Activated CD8-positive, alpha-beta T cell treated with anti-CD3 and anti-CD28 coated beads for 36 hours (primary cell): ENCODE data around the gene NDUFA13. TPM values are rescaled to one million over a fixed set of nuclear protein-coding genes. Genes with fewer than 3 reads are reported as not detected.

ENCODE experiments used
- ATAC-seq: fragments of 200-7000 bp; cut with Tn5 transposase; one replicate; pipeline ENCODE4 v1.10.0; 2021; ENCODE audit warnings: mild to moderate bottlenecking, moderate library complexity
- CTCF ChIA-PET: fragments of 350-600 bp; sonication (Branson Sonifier 250); formaldehyde crosslinking; loops from one replicate; lab custom pipeline; 2021; ENCODE audit warnings: antibody characterized with exemption; lab: Charles Lee
- POLR2A ChIA-PET: fragments of 350-600 bp; sonication (Branson Sonifier 250); formaldehyde crosslinking; loops from one replicate; lab custom pipeline; 2021; ENCODE audit warnings: antibody characterized with exemption; lab: Charles Lee
- DNase-seq: peaks from one replicate; pipeline ENCODE4 v3.0.0-alpha.2; 2020
- H3K27ac Mint-ChIP-seq: one replicate; pipeline ENCODE4 v1.8.0; 2021; ENCODE audit warnings: mild to moderate bottlenecking, mixed read lengths
- H3K27me3 Mint-ChIP-seq: one replicate; pipeline ENCODE4 v1.8.0; 2021; ENCODE audit warnings: mixed read lengths
- H3K36me3 Mint-ChIP-seq: one replicate; pipeline ENCODE4 v1.8.0; 2021; ENCODE audit warnings: low read depth, mixed read lengths
- H3K4me1 Mint-ChIP-seq: one replicate; pipeline ENCODE4 v1.8.0; 2021; ENCODE audit warnings: low read depth, mixed read lengths
- H3K4me3 Mint-ChIP-seq: one replicate; pipeline ENCODE4 v1.8.0; 2021; ENCODE audit warnings: mild to moderate bottlenecking, moderate library complexity, mixed read lengths
- H3K9me3 Mint-ChIP-seq: one replicate; pipeline ENCODE4 v1.8.0; 2021; ENCODE audit warnings: mixed read lengths
- CTCF ChIP-seq: fragments of 200-600 bp; IDR thresholded peaks from one replicate; pipeline ENCODE4 v1.8.0; 2022; ENCODE audit warnings: antibody characterized with exemption, mild to moderate bottlenecking
- intact Hi-C: fragments of 100-400 bp; cut with micrococcal nuclease; formaldehyde crosslinking; loops from one replicate; pipeline ENCODE4 v1.10.0; 2022
- total RNA-seq, 2 experiments: library from RNA; stranded (reverse); gene quantifications; one replicate each; pipeline ENCODE4 v1.2.3, GENCODE V29; 2021

Gene NDUFA13
- total RNA-seq, 2 experiments from 2014 or later, result 298 to 310 TPM

GRCh38 chr19:19532806-19533701, 17.0 kb downstream of the NDUFA13 start:
- ATAC-seq, result no peak
- Mint-ChIP-seq H3K4me3 (no peak overlapping the region), H3K36me3 (peaks cover 5% of the 10 kb centered on the region), H3K4me1 (peaks cover 11% of the 10 kb centered on the region), H3K9me3 (no peaks in the 10 kb centered on the region), H3K27ac (no peak overlapping the region), H3K27me3 (no peaks in the 10 kb centered on the region)
- CTCF ChIA-PET, result interaction anchor here (0.6 to 7.2 kb wide), 51 partner anchors 8 to 464 kb away, joined by 3 to 111 read pairs (median 5); partner anchors contain the start of genes GMIP, LPAR2, NDUFA13 and TSSK6
- no peak for TF ChIP-seq CTCF
- POLR2A ChIA-PET, result interaction anchor here (0.8 to 2.6 kb wide), 11 partner anchors 8 to 118 kb away, joined by 3 to 15 read pairs (median 3); partner anchors contain the start of genes GMIP, NDUFA13 and TSSK6
- intact Hi-C loops, result loop anchor here (2.0 to 5.0 kb wide), 2 partner anchors 110 to 424 kb away; partner anchors contain the start of gene GMIP
- DNase-seq, result no peak

DNA sequence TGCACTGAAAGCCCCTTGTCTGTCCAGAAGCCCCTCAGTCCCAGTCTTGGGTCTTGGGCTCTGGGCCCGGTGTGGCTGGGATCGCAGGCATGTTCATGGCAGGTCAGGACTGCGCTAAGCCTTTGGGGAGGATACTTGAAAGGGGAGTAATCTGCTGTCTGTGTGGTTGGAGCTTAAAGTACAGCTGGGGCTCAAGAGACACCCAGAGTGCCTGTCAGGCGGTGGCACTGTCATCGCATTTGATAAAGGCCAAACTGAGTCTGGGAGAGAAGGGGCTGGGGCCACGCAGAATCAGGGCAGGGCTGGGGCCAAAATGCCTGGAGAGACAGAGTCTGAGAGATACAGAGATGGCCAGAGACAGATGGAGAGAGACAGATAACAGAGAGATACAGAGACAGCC, 17.8 kb downstream of the NDUFA13 start:
- CTCF ChIA-PET, result interaction anchor here (3.1 to 7.2 kb wide), 3 partner anchors 21 to 111 kb away, joined by 17 to 111 read pairs (median 51); partner anchors contain the start of gene GMIP
- POLR2A ChIA-PET, result no interaction called here
- ATAC-seq, result no peak
- Mint-ChIP-seq H3K9me3 (no peaks in the 10 kb centered on the region), H3K4me1 (peaks cover 16% of the 10 kb centered on the region), H3K27ac (no peak overlapping the region), H3K27me3 (peaks cover 4% of the 10 kb centered on the region), H3K4me3 (no peak overlapping the region), H3K36me3 (peaks cover 5% of the 10 kb centered on the region)
- DNase-seq, result no peak
- intact Hi-C loops, result loop anchor here (2.0 to 5.0 kb wide), 2 partner anchors 109 to 423 kb away; partner anchors contain the start of gene GMIP
- no peak for TF ChIP-seq CTCF

GRCh38 chr19:19534556-19535265, 18.7 kb downstream of the NDUFA13 start:
- CTCF ChIA-PET, result interaction anchor here (1.1 to 7.2 kb wide), 2 partner anchors 17 to 110 kb away, joined by 4 to 51 read pairs; partner anchors contain the start of gene GMIP
- DNase-seq, result no peak
- H3K27me3 Mint-ChIP-seq, result peaks cover 6% of the 10 kb centered on the region
- H3K4me1 Mint-ChIP-seq, result peaks cover 19% of the 10 kb centered on the region
- no peak for ATAC-seq
- POLR2A ChIA-PET, result interaction anchor here (0.5 to 1.1 kb wide), 4 partner anchors 49 to 110 kb away, joined by 3 read pairs; no protein-coding TSS in a partner anchor
- H3K9me3 Mint-ChIP-seq, result no peaks in the 10 kb centered on the region
- peaks cover 3% of the 10 kb centered on the region for H3K36me3 Mint-ChIP-seq
- intact Hi-C loops, result loop anchor here (5.0 kb wide), 1 partner anchor 423 kb away; no protein-coding TSS in a partner anchor
- no peak for TF ChIP-seq CTCF
- H3K4me3 Mint-ChIP-seq, result no peak overlapping the region
- no peak overlapping the region for H3K27ac Mint-ChIP-seq

GRCh38 chr19:19535311-19536191, 19.5 kb downstream of the NDUFA13 start:
- CTCF ChIA-PET, result interaction anchor here (1.1 to 7.2 kb wide), 2 partner anchors 16 to 109 kb away, joined by 4 to 51 read pairs; partner anchors contain the start of gene GMIP
- peaks cover 3% of the 10 kb centered on the region for H3K36me3 Mint-ChIP-seq
- no peak overlapping the region for H3K27ac Mint-ChIP-seq
- no peak for DNase-seq
- ATAC-seq, result no peak
- intact Hi-C loops, result no loop called here
- H3K4me1 Mint-ChIP-seq, result peaks cover 23% of the 10 kb centered on the region
- H3K4me3 Mint-ChIP-seq, result no peak overlapping the region
- POLR2A ChIA-PET, result interaction anchor here (0.8 to 1.1 kb wide), 4 partner anchors 78 to 284 kb away, joined by 3 read pairs; no protein-coding TSS in a partner anchor
- peaks cover 6% of the 10 kb centered on the region for H3K27me3 Mint-ChIP-seq
- H3K9me3 Mint-ChIP-seq, result no peaks in the 10 kb centered on the region
- TF ChIP-seq CTCF, result no peak
